H4 (cell line): ENCODE data around the gene RGL4. TPM values are rescaled to one million over a fixed set of nuclear protein-coding genes. Genes with fewer than 3 reads are reported as not detected.
"Not testable (repeated sequence)": the region's sequence is repeated elsewhere in the genome, so short reads cannot be mapped to it uniquely, and the experiment has no call there.

Experiments
- DNase-seq: peaks from one replicate; pipeline ENCODE4 v3.0.0-alpha.2; 2015; ENCODE audit warnings: low spot score
- total RNA-seq: library from RNA; depleted of rRNA; stranded (reverse); fragments of >200 nt; shearing (Covaris generic); gene quantifications from 2 replicates; pipeline ENCODE4 v1.2.3, GENCODE V29; 2014; rRNA removed

RGL4 gene
- not detected in 2 replicates for total RNA-seq

GRCh38 chr22:23690713-23691112 lies at the start of gene RGL4:
Gene RGL4, plus strand, starts transcription at chr22:23691013. Its CDS starts 1,018 bp downstream, at chr22:23692031.
- DNase-seq, result no peak

DNA sequence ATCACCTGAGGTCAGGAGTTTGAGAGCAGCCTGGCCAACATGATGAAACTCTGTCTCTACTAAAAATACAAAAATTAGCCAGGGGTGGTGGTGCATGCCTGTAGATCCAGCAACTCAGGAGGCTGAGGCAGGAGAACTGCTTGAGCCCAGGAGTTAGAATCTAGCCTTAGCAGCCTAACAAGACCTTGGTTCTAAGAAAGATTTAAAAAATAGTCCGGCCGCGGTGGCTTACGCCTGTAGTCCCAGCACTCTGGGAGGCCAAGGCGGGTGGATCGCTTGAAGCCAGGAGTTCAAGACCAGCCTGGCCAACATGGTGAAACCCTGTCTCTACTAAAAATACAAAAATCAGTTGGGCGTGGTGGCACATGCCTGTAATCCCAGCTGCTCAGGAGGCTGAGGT lies 44.3 kb upstream of the RGL4 start:
- not testable (repeated sequence) for DNase-seq

DNA sequence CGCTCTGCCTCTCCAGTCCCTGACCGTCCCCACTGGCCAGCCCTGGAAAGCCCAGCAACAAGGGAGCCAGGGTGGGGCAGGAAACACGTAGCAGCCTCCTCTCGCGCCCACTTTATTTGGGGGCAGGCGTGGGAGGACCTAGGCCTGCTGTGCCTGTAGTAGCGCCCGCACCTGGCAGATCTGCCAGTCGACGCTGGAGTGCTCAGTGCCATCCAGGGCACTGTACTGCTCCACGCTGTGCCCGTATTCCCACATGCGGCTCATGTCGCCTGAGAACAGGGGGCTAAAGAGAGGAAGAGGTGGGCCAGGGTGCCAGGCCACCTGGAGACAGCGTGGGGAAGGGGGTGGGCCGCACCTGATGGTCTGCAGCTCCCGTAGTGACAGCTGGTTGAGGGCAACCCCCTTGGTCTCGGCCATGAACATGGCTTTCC lies 41.7 kb upstream of the RGL4 start:
- no peak for DNase-seq

DNA sequence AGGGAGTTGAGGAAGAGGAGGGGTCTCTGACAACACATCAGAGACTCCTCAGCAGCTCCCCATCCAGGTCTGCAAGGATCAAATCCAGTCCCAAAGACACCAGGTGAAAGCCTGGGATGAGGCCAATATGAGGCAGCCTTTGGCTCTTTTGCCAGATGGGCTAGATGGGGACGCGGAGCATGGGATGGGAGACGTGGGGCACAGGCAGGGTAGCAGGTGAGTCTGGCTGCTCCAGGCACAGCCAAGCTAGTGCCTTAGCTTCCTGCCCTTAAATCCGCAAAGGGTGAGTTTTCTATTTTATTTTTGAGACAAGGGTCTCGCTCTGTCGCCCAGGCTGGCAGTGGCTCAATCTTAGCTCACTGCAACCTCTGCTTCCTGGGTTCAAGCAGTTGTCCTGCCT lies 39.1 kb upstream of the RGL4 start:
- no peak for DNase-seq

- DNase-seq, result no peak
Observed at GRCh38 chr22:23652286-23652685, 38.5 kb upstream of the RGL4 start.

DNA sequence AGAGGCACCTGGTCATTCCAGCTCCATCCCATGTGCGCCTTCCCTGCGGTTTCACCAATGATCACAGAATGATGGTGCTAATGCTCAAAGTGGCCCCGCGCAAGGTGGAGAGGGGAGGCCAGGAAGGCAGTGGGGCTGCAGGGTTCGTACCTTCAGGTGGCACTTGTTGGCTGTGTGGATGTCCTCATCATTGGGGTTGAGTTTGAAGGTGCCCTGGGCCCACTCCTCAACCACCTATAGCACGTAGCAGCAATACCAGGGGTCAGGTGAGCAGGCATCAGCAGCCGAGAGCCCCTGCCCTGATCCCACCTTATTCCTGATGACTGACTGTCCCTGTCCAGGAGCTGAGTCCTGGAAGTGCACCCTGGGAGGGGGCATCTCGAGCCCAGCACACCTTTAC lies 38.1 kb upstream of the RGL4 start:
- DNase-seq, result no peak

DNA sequence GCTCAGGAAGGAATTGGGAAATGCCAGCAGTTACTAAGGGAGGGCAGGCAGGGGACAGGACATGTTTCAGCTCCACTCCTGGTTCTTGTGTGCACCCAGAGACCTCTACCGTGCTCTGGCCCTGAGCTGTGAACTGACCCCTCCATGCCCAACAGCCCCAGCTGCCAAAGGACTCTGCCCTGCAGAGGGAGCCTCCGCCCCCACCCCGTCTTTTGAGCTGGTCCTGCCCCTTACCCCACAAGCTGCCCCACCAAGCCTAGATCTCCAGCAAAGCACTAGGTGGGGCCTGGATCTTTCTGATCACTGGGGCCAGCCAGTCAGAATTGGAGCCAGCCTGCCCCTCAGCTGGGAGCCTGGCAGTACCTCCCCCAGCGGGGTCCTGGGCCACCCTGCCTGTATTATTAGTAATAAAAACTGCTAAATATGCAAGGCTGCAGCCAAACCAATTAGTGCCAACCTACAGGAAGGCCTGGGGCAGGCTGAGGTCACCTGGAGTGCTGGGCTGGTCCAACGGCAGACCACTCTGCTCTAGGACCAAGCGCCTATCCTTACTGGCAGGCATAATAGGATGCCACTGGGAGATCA lies 34.8 kb upstream of the RGL4 start:
- DNase-seq, result no peak

DNA sequence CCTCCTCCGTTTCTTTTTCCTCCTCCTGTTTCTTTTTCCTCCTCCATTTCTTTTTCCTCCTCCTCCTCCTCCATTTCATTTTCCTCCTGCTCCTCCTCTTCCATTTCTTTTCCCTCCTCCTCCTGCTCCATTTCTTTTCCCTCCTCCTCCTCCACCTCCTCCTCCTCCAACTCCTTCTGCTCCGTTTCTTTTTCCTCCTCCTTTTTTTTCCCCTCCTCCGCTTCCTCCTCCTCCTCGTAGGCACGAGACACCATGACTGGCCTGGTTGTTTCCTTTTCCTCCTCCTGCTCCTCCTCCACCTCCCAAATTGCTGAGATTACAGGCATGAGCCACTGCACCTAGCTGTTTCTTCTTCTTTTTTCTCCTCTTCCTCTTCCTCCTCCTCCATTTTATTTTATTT lies 33.1 kb upstream of the RGL4 start:
- no peak for DNase-seq

GRCh38 chr22:23660381-23660780 lies 30.4 kb upstream of the RGL4 start:
- not testable (repeated sequence) for DNase-seq

DNA sequence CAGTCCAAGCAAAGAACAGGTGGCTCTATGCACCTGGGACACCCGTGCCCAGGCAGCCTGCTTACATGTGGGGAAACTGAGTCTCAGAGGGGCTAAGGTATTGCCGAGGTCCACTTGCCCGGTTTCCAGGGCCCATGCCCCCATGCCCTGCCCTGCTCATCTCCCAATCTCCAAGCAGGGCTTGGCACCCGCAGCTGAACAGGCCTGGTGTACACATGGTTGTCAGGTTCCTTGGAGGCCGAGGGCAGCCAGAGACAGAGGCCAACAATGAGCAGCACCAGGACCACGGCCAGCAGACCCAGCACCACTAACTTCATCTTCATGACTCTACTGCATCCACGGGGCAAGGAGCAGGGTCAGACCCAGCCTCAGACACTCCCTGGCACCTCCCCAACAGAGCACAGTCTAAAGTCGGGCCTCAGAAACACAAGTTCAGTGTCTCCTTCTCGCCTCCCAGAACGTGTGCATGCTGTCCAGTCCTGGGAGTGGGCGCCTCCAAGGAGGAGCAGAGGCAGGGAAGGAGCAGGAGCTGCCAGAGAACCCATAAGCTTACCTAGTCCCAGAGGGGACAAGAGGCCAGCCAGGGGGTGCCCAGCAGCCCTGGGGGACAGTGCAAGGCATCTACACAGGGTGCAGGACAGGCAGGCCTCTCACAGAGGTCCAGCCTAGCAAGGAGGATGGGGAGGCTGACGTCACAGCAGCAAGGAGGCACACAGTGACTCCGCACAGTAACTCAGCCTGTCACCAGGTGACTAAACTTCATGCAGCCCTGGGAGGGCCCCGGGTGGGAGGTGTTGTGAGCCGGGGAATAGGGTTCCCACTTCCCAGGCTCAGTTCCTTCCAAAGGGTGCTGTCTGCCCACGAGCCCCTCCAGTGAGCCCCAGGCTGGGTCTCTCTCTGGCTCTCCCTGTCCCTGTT lies 20.2 kb upstream of the RGL4 start:
- no peak for DNase-seq

DNA sequence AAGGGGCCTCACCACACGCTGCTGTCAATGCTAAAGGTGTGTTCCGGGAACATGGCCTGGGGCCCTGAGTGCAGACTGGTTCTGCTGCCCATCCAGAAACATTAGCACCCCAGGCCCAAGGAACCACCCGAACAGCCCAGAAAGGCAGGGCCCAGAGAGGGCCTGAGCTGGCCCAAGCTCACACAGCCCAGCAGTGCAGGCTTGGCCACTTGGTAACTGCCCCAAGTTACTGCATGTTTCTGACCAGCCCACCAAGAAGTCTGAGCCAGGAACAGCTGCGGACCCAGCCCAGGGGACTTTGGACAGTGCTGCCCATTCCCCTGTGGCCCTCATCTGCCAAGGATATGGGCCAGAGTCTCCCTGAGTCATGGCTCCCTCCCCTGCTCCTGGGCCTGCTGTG lies 19.4 kb upstream of the RGL4 start:
- not testable (repeated sequence) for DNase-seq

- DNase-seq, result not testable (repeated sequence)
Observed at GRCh38 chr22:23672307-23673049, 18.3 kb upstream of the RGL4 start.

- DNase-seq, result no peak
Observed at GRCh38 chr22:23673050-23673620, 17.7 kb upstream of the RGL4 start.

DNA sequence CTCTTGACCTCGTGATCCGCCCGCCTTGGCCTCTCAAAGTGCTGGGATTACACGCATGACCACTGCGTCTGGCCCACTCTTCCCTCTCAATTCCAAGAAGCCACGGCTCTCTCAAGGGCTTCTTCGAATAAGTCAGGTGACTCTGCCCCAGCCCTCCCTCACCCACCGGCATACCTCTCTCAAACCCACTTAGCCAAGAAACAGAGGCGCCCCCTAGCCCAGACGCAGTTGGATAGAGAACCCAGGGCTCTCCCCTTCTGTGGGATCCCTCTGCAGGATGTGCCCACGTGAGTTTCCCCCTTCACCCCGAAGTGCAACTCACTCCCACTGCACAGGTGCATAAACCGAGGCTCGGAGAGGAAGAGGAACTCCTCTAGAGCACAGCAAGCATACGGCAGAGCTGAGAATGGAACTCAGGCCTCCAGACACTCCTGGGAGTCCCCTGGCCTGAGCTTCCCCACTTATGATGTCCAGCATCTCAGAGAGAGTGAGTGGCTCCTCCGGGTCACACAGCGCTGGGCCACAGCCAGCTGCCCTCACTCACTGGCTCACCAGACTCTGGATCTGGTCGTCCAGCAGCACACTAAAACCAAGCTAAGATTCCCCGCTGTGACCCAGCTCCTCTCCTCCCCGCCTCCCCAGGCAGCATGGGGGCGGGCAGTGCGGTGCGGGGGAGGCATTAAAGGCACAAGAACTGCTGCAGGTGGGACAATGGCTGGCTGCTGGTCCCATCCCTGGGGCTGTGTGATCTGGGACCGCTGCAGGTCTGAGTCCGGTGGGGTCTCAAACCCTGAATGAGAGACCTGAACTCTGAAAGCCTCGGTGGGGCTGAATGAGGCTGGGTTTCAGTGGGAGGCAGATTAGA lies 16.8 kb upstream of the RGL4 start:
- DNase-seq, result no peak

DNA sequence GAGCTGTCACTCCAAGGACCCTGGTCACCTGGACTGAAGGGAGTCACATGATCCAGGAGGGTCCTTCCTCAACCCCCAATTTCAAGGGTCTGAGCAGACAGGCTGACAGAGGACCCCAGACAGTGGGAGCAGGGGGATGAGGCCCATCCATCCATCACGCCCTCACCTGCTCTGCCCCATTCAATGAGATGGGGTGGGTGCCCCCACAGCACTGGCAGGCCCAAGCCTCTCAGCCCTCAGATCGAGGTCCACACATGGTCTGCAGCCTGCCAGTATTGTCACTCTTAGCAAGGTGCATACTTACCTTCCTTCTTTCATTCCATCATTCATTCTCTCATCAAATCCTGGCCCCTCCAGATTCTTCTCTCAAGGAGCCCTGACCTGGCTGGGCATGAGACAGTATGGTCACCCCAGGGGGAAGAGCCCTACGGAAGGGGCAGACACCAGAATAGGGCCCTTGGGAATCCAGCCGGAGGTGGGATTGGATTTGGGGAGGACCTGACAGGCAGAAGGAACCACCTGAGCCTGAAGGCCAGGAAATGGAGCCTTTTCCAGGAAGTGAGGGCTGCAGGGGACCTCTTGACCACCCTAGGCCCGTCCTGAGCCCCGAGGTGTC lies 15.8 kb upstream of the RGL4 start:
- DNase-seq, result not testable (repeated sequence)

DNA sequence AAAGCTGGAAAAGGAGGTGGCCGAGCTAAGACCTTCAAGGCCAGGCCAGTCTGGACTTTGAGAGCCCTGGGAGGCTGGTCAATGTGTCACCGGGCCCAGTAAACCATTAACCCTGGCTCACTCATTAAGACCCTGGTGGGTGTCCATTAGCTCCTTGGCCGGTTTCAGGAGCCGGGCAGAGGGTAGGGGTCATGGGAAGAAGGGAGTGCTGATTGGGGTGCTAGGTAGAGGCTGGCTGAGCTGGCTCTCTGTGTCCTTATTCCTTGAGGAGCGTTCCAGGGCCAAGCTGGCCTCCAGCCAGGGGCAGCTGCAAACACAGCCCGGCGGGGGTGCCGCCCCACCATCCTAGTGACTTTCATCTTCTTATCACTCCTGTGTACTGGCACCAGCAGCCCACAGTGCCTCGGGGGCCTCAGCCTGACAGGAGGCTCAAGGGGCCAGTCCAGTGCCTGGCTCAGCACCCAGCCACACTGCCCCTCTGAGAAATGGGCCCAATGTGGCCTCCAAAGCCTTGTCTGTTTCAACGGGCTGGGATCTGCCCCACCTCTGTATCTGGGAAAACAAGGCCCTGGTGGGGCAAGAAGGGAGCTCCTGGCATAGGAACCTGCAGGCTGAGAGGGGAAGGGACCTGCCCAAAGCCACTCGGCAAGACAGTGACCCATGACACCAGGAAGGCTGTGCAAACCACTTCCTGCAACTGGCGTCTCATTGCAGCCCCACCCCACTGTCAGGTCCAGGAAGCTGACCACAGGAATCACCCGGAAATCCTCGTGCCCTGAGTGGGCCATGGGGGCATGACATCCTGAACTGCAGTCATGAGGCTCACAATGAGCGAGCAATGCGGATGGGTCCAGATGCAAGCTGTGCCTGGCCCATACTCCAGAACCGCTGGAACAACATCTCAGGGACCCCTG lies 15.1 kb upstream of the RGL4 start:
- no peak for DNase-seq

- DNase-seq, result not testable (repeated sequence)
Observed at GRCh38 chr22:23676841-23677700, 13.7 kb upstream of the RGL4 start.

DNA sequence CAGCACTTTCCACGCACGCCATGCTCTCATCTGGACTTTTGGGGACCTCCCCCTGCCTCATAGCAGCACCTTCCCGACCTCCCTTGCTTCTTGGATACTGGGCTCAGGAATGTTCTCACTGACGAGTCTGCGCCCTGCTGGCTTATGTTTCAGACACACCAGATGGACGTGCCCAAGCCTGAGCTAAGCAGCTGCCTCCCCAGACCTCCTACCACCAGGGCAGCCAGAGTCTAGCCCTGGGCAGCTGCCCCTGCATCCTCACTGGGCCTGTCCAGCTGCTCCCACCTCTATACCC lies 13.2 kb upstream of the RGL4 start:
- no peak for DNase-seq

GRCh38 chr22:23678133-23678532 lies 12.7 kb upstream of the RGL4 start:
- DNase-seq, result no peak
